Esophagus mucosa (tissue), 1 donor: ENCODE results near the gene SMIM11. TPM values are rescaled to one million over a fixed set of nuclear protein-coding genes. Genes with fewer than 3 reads are reported as not detected.
"Not testable (repeated sequence)": the region's sequence is repeated elsewhere in the genome, so short reads cannot be mapped to it uniquely, and the experiment has no call there.

Experiments used
- ATAC-seq: fragments of 200-7000 bp; cut with Tn5 transposase; one replicate; pipeline ENCODE4 v1.9.1; 2020
- total RNA-seq: library from RNA; stranded (reverse); gene quantifications from one replicate; pipeline ENCODE4 v1.2.4, GENCODE V29; 2023
- donor health status: DM: yes; HTN: yes; CAD: no.

Gene SMIM11
- total RNA-seq, 1 donor from 2014 or later, result 2.6 TPM

- ATAC-seq, result not testable (repeated sequence)
These were observed 48.5 kb downstream of the SMIM11 start, which contains the start of gene SMIM34 for GRCh38 chr21:34423805-34424204. Gene SMIM34 (minus strand): TSS chr21:34423951. CDS start chr21:34423839, 112 bp downstream.

GRCh38 chr21:34427339-34427738, 52.0 kb downstream of the SMIM11 start:
- ATAC-seq, result not testable (repeated sequence)

- not testable (repeated sequence) for ATAC-seq
These were observed 53.1 kb downstream of the SMIM11 start for GRCh38 chr21:34428441-34428840.

- not testable (repeated sequence) for ATAC-seq
These were observed 54.4 kb downstream of the SMIM11 start for GRCh38 chr21:34429710-34430109.

Other genes with a start within 250 kb of the SMIM11 start
- not detected for gene KCNE2, start 11.5 kb upstream of the SMIM11 start, total RNA-seq
- not detected for gene SMIM34, start 48.4 kb downstream of the SMIM11 start, total RNA-seq
- 0.28 TPM for gene KCNE1, start 136.7 kb downstream of the SMIM11 start, total RNA-seq
- 7.5 TPM for gene RCAN1, start 239.6 kb downstream of the SMIM11 start, total RNA-seq